SHP77 treated with DMSO at 0.1 percent for 48 hours (cell line): ENCODE data around the gene NAPA.

ENCODE experiments used
- DNase-seq: peaks from one replicate; lab custom pipeline; 2025; lab: John Stamatoyannopoulos, UW

NAPA gene

DNA sequence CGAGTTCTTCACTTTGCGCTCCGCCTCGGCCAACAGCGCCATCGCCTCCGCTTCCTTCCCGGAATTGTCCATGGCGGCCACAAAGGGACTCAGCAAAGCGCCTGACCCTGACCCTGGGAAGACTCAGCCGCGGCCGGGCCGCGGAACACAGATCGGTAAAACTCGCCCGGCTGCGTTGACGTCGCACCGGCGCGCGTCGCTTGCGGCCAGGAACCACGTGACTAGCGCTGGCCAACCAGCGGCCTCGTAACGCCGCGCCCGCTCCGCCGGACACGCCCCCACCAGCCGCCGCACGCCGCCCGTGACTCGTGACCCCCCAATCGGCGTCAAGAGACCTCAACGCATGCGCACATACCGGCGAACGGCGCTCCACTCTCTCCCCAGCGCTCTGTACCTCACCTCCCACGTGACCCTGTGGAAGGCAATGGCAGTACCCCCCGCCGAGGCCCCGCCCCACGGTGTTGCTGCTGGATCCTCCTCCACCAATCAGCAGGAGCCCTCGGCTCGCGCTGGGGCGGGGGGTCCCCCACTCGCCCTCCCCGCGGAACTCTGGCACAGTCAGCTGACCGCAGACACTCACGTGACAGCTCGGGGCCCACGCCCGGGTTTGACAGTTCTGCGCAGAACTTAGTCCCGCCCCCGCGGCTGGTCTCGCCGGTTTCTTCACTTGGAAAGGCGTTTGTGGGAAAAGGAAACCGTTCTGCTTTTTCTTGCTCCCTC is at the start of gene NAPA:
NAPA (minus strand) TSS at position 195 of the 720 bp plus-strand sequence; CDS start at position 72, 123 bp downstream.
- DNase-seq, result peak; percentile 100

DNA sequence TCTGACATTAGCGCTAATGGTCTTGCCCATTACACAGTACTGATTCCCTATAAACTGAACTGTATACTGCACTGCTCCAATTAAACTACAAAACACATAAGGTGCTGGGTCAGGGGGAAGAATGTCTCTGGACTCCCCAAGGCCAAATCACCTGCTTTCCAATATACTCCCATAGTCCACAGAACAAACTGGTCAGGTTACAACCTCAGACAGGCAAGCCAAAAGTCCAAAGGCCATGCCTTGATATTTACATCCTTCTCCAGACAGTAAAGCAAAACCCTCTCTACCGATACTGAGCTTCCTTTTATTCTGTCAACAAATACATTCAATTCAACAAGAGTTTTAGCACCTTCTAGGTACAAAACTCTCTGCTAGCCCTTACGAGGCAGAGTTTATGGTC is 49.2 kb upstream of the NAPA start:
- no peak for DNase-seq

DNA sequence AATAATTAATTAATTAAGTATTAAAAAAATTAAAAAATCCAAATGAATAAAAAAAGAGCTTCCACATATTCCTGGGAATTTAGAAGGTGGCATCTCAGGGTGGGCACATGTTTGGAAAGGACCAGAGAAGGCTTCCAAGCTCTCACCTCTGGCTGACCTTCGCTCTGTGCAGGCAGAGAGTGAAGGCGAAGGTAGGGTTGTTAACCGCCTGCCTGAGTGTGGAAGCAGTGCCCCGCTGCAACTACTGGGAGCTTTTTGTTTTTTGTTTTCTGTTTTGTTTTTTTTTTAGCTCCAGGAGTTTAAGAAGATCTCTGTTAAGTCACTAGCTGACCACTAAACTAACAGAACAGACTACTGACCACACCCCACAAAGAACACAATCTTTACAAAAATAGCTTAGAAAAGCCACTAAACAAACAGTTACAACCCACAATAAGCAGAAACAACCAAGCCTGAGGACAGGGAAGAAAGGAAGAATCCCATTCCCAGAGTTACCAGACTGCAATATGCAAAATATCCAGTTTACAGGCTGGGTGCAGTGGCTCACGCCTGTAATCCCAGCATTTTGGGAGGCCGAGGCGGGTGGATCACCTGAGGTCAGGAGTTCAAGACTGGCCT is 46.7 kb upstream of the NAPA start:
- no peak for DNase-seq

DNA sequence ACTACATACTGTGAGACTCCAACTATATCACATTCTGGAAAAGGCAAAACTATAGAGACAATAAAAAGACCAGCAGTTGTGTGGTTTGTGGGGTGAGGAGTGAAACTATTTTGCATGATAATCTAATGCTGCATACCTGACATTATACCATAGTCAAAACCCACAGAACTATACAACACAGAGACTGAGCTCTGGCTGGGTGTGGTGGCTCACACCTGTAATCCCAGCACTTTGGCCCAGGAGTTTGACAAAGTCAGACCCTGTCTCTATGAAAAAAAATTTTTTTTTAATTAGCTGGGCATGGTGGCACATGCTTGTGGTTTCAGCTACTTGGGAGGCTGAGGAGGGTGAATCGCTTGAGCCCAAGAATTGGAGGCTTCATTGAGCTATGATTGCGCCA is 46.1 kb upstream of the NAPA start:
- no peak for DNase-seq

- no peak for DNase-seq
These were observed 35.3 kb upstream of the NAPA start for GRCh38 chr19:47550129-47550528.

DNA sequence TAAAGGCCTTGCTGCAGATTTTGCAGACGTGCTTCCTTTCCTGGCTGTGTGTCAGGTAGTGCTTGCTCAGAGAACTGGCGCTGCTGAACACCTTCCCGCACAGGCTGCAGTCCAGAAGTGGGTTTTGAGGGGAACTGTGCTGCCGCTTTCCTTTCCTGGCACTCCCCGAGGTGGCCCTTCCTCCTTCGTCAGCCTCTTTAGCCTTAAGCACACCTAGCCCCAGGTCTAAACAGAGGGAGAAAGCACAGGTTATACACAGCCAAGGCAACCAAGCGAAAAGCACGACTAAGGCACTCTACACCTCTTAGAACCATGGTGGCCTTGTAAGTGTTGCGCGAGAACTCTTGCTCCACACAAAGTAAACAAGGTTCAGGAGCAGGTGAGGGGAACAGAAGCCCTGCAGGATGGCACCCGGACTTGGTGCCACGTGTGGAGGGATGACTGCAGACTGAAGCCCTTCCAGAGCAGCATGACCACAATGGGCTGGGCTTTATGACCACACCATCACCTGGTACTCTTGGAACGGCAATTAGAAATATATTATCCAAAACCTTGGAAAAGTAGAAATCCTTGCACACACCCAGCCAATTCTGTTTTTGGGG is 34.5 kb upstream of the NAPA start:
- DNase-seq, result no peak

DNA sequence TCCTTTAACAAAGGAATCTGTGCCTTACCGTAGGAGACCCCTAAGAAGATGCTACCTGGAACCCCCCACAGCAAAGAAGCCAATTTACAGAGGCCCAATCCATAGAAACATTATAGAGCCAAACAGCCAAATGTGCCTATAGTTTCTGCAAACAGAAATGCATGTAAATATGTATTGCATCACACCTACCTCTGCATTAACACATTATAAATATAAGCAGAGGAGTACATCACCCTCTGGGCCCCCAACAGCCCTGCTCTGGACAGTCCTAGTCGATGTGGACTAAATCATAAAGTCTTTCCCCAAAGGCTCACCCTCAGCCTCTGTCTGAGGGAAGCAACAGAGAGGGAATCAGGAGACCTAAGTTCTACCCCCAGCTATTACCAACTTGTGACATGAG is 32.3 kb upstream of the NAPA start:
- no peak for DNase-seq

GRCh38 chr19:47545061-47545948 is 30.4 kb upstream of the NAPA start:
- no peak for DNase-seq

DNA sequence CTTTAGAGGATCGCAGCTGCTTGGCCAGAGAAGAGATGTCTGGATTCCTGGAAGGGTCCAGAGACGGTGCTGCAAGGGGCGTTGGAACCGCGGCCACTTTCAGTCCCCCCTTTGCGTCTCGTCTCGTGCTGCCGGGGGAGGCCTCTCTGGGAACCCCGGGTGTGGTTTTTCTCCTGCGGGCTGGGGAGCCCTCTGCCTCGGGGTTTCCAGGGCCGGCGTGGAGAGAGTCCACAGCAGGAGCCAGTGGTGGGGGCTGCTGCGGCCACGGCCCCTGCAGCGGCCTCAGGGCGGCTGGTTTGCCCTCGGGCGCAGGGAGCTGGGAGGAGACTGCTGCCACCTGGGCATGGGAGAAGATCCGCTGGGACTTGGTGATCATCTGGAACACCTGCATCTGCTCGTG is 29.6 kb upstream of the NAPA start:
- no peak for DNase-seq

DNA sequence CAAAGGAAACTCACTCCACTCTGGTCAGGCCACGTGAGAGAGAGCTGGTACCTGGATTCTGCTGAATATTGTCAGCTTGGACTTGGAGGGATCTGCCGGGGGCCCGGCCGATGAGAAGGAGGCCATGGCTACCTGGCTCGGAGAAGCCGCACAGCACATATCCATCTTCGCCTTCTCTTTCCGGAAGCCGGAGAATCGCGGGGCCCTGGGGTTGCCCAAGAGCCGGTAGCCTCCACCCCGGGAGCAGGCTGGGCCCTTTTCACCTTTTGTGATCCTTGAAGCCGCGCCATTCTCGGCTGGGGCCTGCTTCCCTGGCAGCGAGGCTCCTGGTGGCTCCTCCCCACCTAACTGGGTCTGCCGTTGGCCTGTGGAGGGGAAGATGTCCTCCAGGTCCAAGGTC is 29.2 kb upstream of the NAPA start:
- DNase-seq, result no peak

GRCh38 chr19:47542030-47542475 is 27.2 kb upstream of the NAPA start:
- DNase-seq, result no peak

DNA sequence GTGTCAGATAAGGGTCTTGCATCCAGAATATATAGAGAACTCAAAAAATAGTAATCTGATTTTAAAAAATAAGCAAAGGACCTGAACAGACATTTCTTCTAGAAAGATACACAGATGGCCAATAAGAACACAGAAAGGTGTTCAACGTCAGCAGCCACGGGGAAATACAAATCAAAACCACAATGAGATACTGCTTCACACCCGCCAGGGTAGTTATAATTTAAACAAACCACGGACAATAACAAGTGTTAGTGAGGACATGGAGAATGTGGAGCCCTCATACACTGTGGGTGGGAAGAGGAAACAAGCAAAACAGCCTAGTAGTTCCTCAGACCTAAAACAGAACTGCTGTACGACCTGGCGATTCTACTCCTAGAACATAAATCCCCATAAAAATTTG is 26.7 kb upstream of the NAPA start:
- no peak for DNase-seq

GRCh38 chr19:47540748-47541147 is 25.9 kb upstream of the NAPA start:
- no peak for DNase-seq

GRCh38 chr19:47539747-47540311 is 25.0 kb upstream of the NAPA start:
- no peak for DNase-seq

- DNase-seq, result no peak
These were observed 23.9 kb upstream of the NAPA start for GRCh38 chr19:47538812-47539211.

GRCh38 chr19:47537493-47537892 is 22.6 kb upstream of the NAPA start:
- no peak for DNase-seq

DNA sequence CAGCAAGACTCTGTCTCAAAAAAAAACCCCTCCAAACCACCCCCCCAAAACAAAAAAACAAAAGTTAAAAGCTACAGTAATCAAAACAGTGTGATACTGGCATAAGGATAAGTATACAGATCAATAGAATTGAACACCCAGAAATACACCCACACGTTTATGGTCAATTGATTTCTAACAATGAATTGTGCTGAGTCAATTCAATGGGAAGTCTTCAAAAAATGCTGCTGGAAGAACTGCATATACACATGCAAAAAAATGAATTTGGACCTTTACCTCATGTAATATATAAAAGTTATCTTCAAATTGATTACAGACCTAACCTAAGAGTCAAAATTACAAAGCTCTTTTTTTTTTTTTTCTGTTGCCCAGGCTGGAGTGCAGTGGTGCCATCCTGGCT is 19.8 kb upstream of the NAPA start:
- no peak for DNase-seq

DNA sequence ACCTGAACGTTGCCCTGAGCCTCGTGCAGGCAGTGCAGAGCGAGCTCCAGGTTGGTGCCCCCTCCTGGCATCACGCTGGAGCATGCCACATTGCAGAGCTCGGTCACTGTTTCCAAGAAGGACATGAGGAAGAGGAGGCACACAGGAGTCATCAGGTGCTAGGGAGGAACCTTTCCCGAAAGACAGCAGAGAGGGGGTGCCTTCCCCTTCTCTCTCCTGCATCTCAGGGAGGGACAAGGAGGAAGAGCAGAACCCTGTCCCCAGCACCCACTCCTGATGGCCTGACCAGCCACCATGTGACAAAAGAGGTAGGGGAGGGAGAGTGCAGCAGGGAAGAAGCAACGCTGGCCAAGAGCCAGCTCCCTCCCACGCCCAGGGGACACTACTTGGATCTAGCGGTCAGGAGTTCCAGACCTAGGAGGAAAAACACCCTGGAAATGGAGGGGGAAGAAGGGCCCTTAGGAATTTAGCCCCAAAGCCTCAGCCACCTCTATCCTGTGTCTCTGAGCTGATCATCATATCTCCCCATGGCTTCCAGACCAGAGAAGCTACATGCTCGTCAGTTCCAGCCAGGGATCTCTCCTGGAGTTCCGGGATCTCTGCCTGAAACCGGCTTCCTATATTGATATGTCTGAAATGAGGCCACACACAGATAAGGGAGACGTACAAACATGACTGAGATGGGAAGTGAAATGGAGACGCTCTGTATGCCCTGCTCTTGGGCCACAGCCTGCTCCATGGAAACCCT is 17.0 kb upstream of the NAPA start:
- no peak for DNase-seq

- no peak for DNase-seq
These were observed 14.3 kb upstream of the NAPA start for GRCh38 chr19:47529018-47529742.

DNA sequence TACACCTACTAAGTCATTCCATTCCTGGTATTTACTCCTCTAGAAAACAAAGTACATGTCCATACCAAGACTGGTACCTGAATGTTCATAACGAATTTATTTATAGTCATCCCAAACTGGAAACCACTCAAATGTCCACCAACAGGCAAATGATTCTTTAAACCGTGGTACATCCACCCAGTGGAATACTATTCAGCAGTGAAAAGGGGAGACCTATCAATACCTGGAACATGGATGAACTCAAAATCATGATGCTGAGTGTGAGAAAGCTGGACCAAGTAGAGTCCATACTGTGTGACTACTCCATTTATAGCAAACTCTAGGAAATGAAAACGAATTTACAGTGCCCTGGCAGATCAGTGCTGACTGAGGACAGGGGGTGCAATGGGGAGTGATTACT is 11.9 kb upstream of the NAPA start:
- no peak for DNase-seq

DNA sequence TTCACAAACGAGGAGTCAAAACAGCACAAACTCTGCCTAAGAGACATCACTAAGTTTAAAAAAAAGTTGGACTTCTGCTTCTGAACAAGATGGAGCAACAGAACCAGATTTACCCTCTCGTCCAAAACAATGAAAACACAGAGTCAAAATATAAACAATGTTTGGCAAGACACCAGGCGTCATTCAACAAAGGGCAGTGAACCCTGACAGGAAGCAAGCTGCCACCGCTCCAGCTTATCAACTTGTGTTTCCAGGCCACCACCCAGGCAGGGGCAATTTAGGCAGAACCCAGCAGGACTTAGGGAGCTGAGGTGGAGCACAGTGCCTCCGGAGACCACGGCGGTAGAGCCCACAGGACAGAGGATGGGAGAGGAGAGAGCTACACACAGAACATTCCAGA is 8.6 kb upstream of the NAPA start:
- DNase-seq, result no peak
